Gastrocnemius medialis (tissue), 4 donors: Measurements from ENCODE around the gene FSIP1.

Experiments used
- POLR2A ChIP-seq, 2 donors: fragments of 450-650 bp; IDR thresholded peaks; one replicate each; pipeline ENCODE4 v1.6.1; 2017; ENCODE audit warnings: antibody characterized with exemption in 2 of 2, mild to moderate bottlenecking in 2 of 2, moderate library complexity in 2 of 2
- TF ChIP-seq, protein P1 (sequence below), 5 experiments: fragments of 450-650 bp in 3 of 5; fragments of 200-600 bp in 2 of 5; sonication (generic) in 2 of 5; IDR thresholded peaks in 4 of 5; conservative IDR thresholded peaks in 1 of 5; 1 replicate in 4 of 5; 2 replicates in 1 of 5; pipeline ENCODE4 v1.5.1; 2016 to 2019; ENCODE audit warnings: antibody characterized with exemption in 5 of 5, mild to moderate bottlenecking in 3 of 5, moderate library complexity in 3 of 5

DNA sequence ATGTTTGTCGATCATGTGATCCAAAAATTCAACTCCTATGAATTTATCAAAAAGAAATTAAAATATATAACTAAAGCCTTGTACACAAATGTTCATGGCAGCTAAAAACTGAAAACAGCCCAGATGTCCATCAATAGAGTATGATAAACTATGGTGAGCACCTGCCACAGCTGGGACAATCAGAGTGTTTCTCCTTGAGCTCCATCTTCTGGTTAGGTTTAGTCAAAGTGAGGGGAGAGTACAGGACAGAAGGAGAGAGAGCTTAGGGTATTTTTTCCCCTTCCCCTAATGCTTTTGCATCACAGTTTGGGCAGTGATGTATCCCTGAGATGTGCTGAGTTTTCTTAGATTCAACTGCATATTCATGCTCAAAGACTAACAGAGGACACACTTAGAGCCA is 65.5 kb downstream of the FSIP1 start:
- TF ChIP-seq, protein P1, sequence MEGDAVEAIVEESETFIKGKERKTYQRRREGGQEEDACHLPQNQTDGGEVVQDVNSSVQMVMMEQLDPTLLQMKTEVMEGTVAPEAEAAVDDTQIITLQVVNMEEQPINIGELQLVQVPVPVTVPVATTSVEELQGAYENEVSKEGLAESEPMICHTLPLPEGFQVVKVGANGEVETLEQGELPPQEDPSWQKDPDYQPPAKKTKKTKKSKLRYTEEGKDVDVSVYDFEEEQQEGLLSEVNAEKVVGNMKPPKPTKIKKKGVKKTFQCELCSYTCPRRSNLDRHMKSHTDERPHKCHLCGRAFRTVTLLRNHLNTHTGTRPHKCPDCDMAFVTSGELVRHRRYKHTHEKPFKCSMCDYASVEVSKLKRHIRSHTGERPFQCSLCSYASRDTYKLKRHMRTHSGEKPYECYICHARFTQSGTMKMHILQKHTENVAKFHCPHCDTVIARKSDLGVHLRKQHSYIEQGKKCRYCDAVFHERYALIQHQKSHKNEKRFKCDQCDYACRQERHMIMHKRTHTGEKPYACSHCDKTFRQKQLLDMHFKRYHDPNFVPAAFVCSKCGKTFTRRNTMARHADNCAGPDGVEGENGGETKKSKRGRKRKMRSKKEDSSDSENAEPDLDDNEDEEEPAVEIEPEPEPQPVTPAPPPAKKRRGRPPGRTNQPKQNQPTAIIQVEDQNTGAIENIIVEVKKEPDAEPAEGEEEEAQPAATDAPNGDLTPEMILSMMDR (IDR thresholded peaks at IDR 0.05 in 4 of 5, conservative IDR thresholded peaks at IDR 0.05 in 1 of 5), result no peak
- TF ChIP-seq POLR2A (IDR thresholded peaks at IDR 0.05), result no peak
